HEK293 (cell line): ENCODE data around the gene IL17C.

Source experiments
- BCL11B ChIP-seq: fragments of 450-650 bp; formaldehyde crosslinking; IDR thresholded peaks from 2 replicates; pipeline ENCODE4 v1.5.1; 2016; ENCODE audit warnings: low read depth, missing biosample characterization, missing genetic modification characterization
- IKZF3 ChIP-seq: fragments of 450-650 bp; IDR thresholded peaks from 2 replicates; pipeline ENCODE4 v1.5.0; 2018; ENCODE audit warnings: missing biosample characterization, mild to moderate bottlenecking, missing genetic modification characterization, moderate library complexity
- YY1 ChIP-seq: fragments of 450-650 bp; formaldehyde crosslinking; IDR thresholded peaks from 2 replicates; pipeline ENCODE4 v1.5.1; 2018; ENCODE audit warnings: missing biosample characterization, missing genetic modification characterization
- ZBTB21 ChIP-seq: fragments of 450-650 bp; formaldehyde crosslinking; IDR thresholded peaks from 2 replicates; pipeline ENCODE4 v1.5.1; 2017; ENCODE audit warnings: missing biosample characterization, missing genetic modification characterization
- ZNF510 ChIP-seq: fragments of 450-650 bp; formaldehyde crosslinking; IDR thresholded peaks from 2 replicates; pipeline ENCODE4 v1.5.1; 2018; ENCODE audit warnings: mild to moderate bottlenecking, missing genetic modification characterization, missing biosample characterization; ENCODE audit not compliant: insufficient replicate concordance
- TF ChIP-seq, protein P1 (sequence below): fragments of 450-650 bp; formaldehyde crosslinking; IDR thresholded peaks from 2 replicates; pipeline ENCODE4 v1.5.1; 2016; ENCODE audit warnings: missing biosample characterization, missing genetic modification characterization
- TF ChIP-seq, protein P2 (sequence below): sonication (generic); formaldehyde crosslinking; IDR thresholded peaks from 2 replicates; pipeline ENCODE4 v1.8.1; 2022; ENCODE audit warnings: mild to moderate bottlenecking, moderate library complexity, missing genetic modification reagents
- TF ChIP-seq, protein P3 (sequence below): fragments of 450-650 bp; formaldehyde crosslinking; IDR thresholded peaks from 2 replicates; pipeline ENCODE4 v1.5.1; 2016; ENCODE audit warnings: missing biosample characterization, missing genetic modification characterization, borderline replicate concordance
- TF ChIP-seq, protein P4 (sequence below): IDR thresholded peaks from 2 replicates; pipeline ENCODE4 v1.6.1; 2011; ENCODE audit warnings: mild to moderate bottlenecking, low read depth, low read length, borderline replicate concordance
- TF ChIP-seq, protein P5 (sequence below): fragments of 450-650 bp; formaldehyde crosslinking; conservative IDR thresholded peaks from 2 replicates; pipeline ENCODE4 v1.5.1; 2016; ENCODE audit warnings: low read depth, missing biosample characterization, missing genetic modification characterization

DNA sequence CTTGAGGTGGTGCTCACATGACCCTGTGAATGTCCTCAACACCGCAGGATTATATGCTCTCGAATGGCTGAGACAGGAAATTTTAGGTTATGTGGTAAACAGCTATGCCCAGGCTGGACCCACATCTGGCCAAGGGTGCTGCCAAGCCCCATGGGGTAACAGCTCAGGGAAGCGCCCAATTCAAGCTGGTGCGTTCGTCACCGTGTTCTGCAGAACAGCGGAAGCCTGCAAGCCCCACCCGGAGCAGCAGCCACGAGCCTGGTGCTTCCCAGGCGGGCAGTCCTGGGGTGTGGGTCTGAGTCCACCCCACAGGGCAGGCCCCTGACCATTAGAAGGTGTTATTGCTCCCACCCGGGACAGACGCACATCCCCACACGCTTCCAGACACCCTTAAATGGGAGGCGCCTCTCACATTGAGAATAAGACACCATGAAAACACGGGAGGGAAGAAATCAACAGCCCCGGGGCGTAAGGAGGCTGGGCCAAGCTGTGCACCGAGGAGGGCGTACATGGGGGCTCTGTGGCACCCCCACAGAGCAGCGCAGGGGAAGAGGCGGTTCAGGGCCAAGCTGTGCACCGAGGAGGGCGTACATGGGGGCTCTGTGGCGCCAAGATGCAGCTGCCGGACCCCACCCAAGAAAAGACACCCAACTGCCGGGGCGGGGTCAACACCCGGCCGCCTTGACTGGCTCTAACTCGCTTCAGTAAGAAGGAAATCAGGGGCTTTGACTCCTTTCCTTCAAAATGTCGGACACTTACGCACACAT lies 15.4 kb downstream of the IL17C start:
- TF ChIP-seq IKZF3 (tag by site-specific recombination) (no peak), ZBTB21 (tag by site-specific recombination) (no peak), ZNF510 (no peak), BCL11B (no peak), YY1 (tag by site-specific recombination) (no peak)
- TF ChIP-seq, protein P1, sequence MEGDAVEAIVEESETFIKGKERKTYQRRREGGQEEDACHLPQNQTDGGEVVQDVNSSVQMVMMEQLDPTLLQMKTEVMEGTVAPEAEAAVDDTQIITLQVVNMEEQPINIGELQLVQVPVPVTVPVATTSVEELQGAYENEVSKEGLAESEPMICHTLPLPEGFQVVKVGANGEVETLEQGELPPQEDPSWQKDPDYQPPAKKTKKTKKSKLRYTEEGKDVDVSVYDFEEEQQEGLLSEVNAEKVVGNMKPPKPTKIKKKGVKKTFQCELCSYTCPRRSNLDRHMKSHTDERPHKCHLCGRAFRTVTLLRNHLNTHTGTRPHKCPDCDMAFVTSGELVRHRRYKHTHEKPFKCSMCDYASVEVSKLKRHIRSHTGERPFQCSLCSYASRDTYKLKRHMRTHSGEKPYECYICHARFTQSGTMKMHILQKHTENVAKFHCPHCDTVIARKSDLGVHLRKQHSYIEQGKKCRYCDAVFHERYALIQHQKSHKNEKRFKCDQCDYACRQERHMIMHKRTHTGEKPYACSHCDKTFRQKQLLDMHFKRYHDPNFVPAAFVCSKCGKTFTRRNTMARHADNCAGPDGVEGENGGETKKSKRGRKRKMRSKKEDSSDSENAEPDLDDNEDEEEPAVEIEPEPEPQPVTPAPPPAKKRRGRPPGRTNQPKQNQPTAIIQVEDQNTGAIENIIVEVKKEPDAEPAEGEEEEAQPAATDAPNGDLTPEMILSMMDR: no peak
- TF ChIP-seq, protein P2, sequence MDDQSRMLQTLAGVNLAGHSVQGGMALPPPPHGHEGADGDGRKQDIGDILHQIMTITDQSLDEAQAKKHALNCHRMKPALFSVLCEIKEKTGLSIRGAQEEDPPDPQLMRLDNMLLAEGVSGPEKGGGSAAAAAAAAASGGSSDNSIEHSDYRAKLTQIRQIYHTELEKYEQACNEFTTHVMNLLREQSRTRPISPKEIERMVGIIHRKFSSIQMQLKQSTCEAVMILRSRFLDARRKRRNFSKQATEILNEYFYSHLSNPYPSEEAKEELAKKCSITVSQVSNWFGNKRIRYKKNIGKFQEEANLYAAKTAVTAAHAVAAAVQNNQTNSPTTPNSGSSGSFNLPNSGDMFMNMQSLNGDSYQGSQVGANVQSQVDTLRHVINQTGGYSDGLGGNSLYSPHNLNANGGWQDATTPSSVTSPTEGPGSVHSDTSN (CRISPR knock-in tag): no peak
- TF ChIP-seq, protein P3, sequence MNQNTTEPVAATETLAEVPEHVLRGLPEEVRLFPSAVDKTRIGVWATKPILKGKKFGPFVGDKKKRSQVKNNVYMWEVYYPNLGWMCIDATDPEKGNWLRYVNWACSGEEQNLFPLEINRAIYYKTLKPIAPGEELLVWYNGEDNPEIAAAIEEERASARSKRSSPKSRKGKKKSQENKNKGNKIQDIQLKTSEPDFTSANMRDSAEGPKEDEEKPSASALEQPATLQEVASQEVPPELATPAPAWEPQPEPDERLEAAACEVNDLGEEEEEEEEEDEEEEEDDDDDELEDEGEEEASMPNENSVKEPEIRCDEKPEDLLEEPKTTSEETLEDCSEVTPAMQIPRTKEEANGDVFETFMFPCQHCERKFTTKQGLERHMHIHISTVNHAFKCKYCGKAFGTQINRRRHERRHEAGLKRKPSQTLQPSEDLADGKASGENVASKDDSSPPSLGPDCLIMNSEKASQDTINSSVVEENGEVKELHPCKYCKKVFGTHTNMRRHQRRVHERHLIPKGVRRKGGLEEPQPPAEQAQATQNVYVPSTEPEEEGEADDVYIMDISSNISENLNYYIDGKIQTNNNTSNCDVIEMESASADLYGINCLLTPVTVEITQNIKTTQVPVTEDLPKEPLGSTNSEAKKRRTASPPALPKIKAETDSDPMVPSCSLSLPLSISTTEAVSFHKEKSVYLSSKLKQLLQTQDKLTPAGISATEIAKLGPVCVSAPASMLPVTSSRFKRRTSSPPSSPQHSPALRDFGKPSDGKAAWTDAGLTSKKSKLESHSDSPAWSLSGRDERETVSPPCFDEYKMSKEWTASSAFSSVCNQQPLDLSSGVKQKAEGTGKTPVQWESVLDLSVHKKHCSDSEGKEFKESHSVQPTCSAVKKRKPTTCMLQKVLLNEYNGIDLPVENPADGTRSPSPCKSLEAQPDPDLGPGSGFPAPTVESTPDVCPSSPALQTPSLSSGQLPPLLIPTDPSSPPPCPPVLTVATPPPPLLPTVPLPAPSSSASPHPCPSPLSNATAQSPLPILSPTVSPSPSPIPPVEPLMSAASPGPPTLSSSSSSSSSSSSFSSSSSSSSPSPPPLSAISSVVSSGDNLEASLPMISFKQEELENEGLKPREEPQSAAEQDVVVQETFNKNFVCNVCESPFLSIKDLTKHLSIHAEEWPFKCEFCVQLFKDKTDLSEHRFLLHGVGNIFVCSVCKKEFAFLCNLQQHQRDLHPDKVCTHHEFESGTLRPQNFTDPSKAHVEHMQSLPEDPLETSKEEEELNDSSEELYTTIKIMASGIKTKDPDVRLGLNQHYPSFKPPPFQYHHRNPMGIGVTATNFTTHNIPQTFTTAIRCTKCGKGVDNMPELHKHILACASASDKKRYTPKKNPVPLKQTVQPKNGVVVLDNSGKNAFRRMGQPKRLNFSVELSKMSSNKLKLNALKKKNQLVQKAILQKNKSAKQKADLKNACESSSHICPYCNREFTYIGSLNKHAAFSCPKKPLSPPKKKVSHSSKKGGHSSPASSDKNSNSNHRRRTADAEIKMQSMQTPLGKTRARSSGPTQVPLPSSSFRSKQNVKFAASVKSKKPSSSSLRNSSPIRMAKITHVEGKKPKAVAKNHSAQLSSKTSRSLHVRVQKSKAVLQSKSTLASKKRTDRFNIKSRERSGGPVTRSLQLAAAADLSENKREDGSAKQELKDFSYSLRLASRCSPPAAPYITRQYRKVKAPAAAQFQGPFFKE: no peak
- TF ChIP-seq, protein P4, sequence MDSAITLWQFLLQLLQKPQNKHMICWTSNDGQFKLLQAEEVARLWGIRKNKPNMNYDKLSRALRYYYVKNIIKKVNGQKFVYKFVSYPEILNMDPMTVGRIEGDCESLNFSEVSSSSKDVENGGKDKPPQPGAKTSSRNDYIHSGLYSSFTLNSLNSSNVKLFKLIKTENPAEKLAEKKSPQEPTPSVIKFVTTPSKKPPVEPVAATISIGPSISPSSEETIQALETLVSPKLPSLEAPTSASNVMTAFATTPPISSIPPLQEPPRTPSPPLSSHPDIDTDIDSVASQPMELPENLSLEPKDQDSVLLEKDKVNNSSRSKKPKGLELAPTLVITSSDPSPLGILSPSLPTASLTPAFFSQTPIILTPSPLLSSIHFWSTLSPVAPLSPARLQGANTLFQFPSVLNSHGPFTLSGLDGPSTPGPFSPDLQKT: no peak
- TF ChIP-seq, protein P5, sequence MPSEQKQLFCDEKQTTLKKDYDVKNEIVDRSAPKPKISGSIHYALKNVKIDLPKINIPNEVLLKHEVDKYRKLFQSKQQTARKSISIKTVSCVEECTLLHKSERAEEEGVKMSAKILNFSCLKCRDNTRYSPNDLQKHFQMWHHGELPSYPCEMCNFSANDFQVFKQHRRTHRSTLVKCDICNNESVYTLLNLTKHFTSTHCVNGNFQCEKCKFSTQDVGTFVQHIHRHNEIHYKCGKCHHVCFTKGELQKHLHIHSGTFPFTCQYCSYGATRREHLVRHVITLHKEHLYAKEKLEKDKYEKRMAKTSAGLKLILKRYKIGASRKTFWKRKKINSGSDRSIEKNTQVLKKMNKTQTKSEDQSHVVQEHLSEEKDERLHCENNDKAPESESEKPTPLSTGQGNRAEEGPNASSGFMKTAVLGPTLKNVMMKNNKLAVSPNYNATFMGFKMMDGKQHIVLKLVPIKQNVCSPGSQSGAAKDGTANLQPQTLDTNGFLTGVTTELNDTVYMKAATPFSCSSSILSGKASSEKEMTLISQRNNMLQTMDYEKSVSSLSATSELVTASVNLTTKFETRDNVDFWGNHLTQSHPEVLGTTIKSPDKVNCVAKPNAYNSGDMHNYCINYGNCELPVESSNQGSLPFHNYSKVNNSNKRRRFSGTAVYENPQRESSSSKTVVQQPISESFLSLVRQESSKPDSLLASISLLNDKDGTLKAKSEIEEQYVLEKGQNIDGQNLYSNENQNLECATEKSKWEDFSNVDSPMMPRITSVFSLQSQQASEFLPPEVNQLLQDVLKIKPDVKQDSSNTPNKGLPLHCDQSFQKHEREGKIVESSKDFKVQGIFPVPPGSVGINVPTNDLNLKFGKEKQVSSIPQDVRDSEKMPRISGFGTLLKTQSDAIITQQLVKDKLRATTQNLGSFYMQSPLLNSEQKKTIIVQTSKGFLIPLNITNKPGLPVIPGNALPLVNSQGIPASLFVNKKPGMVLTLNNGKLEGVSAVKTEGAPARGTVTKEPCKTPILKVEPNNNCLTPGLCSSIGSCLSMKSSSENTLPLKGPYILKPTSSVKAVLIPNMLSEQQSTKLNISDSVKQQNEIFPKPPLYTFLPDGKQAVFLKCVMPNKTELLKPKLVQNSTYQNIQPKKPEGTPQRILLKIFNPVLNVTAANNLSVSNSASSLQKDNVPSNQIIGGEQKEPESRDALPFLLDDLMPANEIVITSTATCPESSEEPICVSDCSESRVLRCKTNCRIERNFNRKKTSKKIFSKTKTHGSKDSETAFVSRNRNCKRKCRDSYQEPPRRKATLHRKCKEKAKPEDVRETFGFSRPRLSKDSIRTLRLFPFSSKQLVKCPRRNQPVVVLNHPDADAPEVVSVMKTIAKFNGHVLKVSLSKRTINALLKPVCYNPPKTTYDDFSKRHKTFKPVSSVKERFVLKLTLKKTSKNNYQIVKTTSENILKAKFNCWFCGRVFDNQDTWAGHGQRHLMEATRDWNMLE (tag by site-specific recombination): no peak
